K562 (cell line): ENCODE data around the gene MYL12B. TPM values are rescaled to one million over a fixed set of nuclear protein-coding genes. Genes with fewer than 3 reads are reported as not detected.

Experiments used
- ATF4 ChIP-seq: fragments of 450-650 bp; formaldehyde crosslinking; IDR thresholded peaks from 2 replicates; pipeline ENCODE4 v1.4.0; 2022; ENCODE audit warnings: mild to moderate bottlenecking, moderate library complexity
- CCAR2 ChIP-seq: fragments of 200-400 bp; formaldehyde crosslinking; IDR thresholded peaks from 2 replicates; pipeline ENCODE4 v1.6.1; 2017; ENCODE audit warnings: mild to moderate bottlenecking, low read depth, low read length
- CCNT2 ChIP-seq: IDR thresholded peaks from 2 replicates; pipeline ENCODE4 v1.6.1; 2011; ENCODE audit warnings: borderline replicate concordance, low read depth, mild to moderate bottlenecking, moderate library complexity, mixed read lengths, low read length; ENCODE audit not compliant: insufficient read length; ENCODE audit errors: extremely low read depth
- CUX1 ChIP-seq: fragments of 200-800 bp; sonication (Bioruptor generic); IDR thresholded peaks from 2 replicates; pipeline ENCODE4 v1.6.1; 2016; ENCODE audit warnings: missing genetic modification characterization, missing compliant biosample characterization
- HNRNPK ChIP-seq: fragments of 200-400 bp; formaldehyde crosslinking; IDR thresholded peaks from one replicate; pipeline ENCODE4 v1.6.1; 2018; ENCODE audit warnings: mild to moderate bottlenecking, low read depth, low read length; ENCODE audit not compliant: poor library complexity, severe bottlenecking
- MAX ChIP-seq: sonication (generic); formaldehyde crosslinking; IDR thresholded peaks from 2 replicates; pipeline ENCODE4 v1.9.0; 2022; ENCODE audit warnings: mild to moderate bottlenecking, missing genetic modification reagents
- NR0B1 ChIP-seq: fragments of 450-650 bp; IDR thresholded peaks from one replicate; pipeline ENCODE4 v1.6.1; 2018; ENCODE audit warnings: mild to moderate bottlenecking, moderate library complexity; ENCODE audit not compliant: partially characterized antibody
- OTX1 ChIP-seq: fragments of 450-650 bp; formaldehyde crosslinking; IDR thresholded peaks from 2 replicates; pipeline ENCODE4 v1.4.0; 2022; ENCODE audit warnings: mild to moderate bottlenecking
- RBBP5 ChIP-seq: fragments of 200-600 bp; sonication (generic); IDR thresholded peaks from 2 replicates; pipeline ENCODE4 v1.6.1; 2012; ENCODE audit warnings: borderline replicate concordance, mild to moderate bottlenecking, low read length, control low read depth, inconsistent platforms; ENCODE audit not compliant: insufficient read depth, poor library complexity, severe bottlenecking
- RBM14 ChIP-seq: fragments of 200-400 bp; formaldehyde crosslinking; IDR thresholded peaks from 2 replicates; pipeline ENCODE4 v1.6.1; 2018; ENCODE audit warnings: low read depth, mild to moderate bottlenecking, low read length, moderate library complexity, borderline replicate concordance; ENCODE audit not compliant: insufficient read depth
- ZKSCAN1 ChIP-seq: fragments of 150-350 bp; IDR thresholded peaks from 2 replicates; pipeline ENCODE4 v1.6.1; 2016; ENCODE audit warnings: low read depth, low read length
- ZNF316 ChIP-seq: fragments of 450-650 bp; IDR thresholded peaks from 2 replicates; pipeline ENCODE4 v1.6.1; 2016
- ZNF384 ChIP-seq: IDR thresholded peaks from 2 replicates; pipeline ENCODE4 v1.6.1; 2012; ENCODE audit warnings: low read depth, low read length, improper control_type of control experiment
- ZNF717 ChIP-seq: fragments of 250-450 bp; sonication (Bioruptor Pico); IDR thresholded peaks from 2 replicates; pipeline ENCODE4 v1.5.0; 2021
- ZNF778 ChIP-seq: fragments of 450-650 bp; formaldehyde crosslinking; IDR thresholded peaks from 2 replicates; pipeline ENCODE4 v1.4.0; 2020; ENCODE audit warnings: mild to moderate bottlenecking, moderate library complexity
- polyA plus RNA-seq, 8 experiments: library from polyadenylated mRNA; depleted of rRNA in 4 of 8; stranded (reverse) in 5 of 8; unstranded in 3 of 8; fragments of >200 nt; fragmentation: Nextera tagmentation in 2 of 8; fragmentation: Illumina TruSeq in 1 of 8; extraction: Ambion mirVana in 2 of 8; extraction: Trizol in 1 of 8; gene quantifications; 2 replicates each; pipeline versions ENCODE4 v1.2.1 to v1.2.3, GENCODE V29; 2011 to 2014; ENCODE audit warnings: inconsistent platforms in 1 of 8, missing spikeins in 1 of 8
- total RNA-seq, 7 experiments: library from RNA; depleted of rRNA in 6 of 7; stranded (reverse); fragments of >200 nt in 6 of 7; fragmentation: Illumina TruSeq in 2 of 7; extraction: Trizol in 2 of 7; gene quantifications; 2 replicates each; pipeline versions ENCODE4 v1.2.1 to v1.2.3, GENCODE V29; 2011 to 2021; ENCODE audit warnings: low replicate concordance in 1 of 7

Gene MYL12B
- total and polyA plus RNA-seq, 9 of the 15 experiments (the other 6 are each of a cell fraction or from before 2014, with no cell fraction given), result 220 to 995 (median 463) TPM

GRCh38 chr18:3247240-3248061, 14.5 kb upstream of the MYL12B start, which contains the start of gene MYL12A (continued):
- TF ChIP-seq CUX1 (CRISPR knock-in tag) (no peak), ATF4 (CRISPR knock-in tag) (no peak), CCAR2 (no peak), NR0B1 (no peak), HNRNPK (no peak), ZNF384 (no peak), ZNF316 (no peak), CCNT2 (peak; percentile 94), OTX1 (CRISPR knock-in tag) (peak; percentile 91), MAX (CRISPR knock-in tag) (peak; percentile 84), ZKSCAN1 (peak; percentile 52; the same call in 1 of the 2 replicates), RBBP5 (peak; percentile 96), ZNF717 (CRISPR knock-in tag) (no peak), RBM14 (peak; percentile 96; the same call in 1 of the 2 replicates), ZNF778 (CRISPR knock-in tag) (no peak)
